K562 (cell line): ENCODE measurements around the gene STON1. TPM values are rescaled to one million over a fixed set of nuclear protein-coding genes. Genes with fewer than 3 reads are reported as not detected.

ENCODE experiments used
- ATAC-seq: fragments of 200-7000 bp; cut with Tn5 transposase; 3 replicates; pipeline ENCODE4 v1.9.1; 2020; ENCODE audit warnings: moderate library complexity
- BruUV-seq: library from RNA; stranded (reverse); fragments of 400-500 nt; replicated peaks from 2 replicates; lab custom pipeline; 2021; lab: Mats Ljungman, UMichigan
- CTCF ChIA-PET: fragments of 300-600 bp; formaldehyde crosslinking; extraction: SDS; loops from one replicate; lab custom pipeline; 2021; ENCODE audit warnings: low intra/inter-chr PET ratio; lab: Yijun Ruan, JAX
- POLR2A ChIA-PET: fragments of 300-600, 350-650 bp; sonication (Branson Sonifier 250); formaldehyde crosslinking; extraction: SDS; loops from one replicate; lab custom pipeline; 2021; ENCODE audit warnings: antibody characterized with exemption, inconsistent platforms; lab: Yijun Ruan, JAX
- DNase-seq, 4 experiments: peaks; one replicate each; pipeline versions ENCODE4 v3.0.0 to v3.0.0-alpha.2; 2011 to 2018; ENCODE audit warnings: low spot score in 3 of 4, mixed read lengths in 3 of 4; ENCODE audit errors: extremely low read depth in 1 of 4
- FAIRE-seq: peaks from 2 replicates; lab custom pipeline; 2011; peaks lifted over from hg19 to GRCh38; lab: Jason Lieb, UNC
- H2AFZ ChIP-seq: 2 replicates; pipeline ENCODE4 v1.6.0; 2011; ENCODE audit warnings: low read depth, low read length, control low read depth, inconsistent platforms
- H3K27ac ChIP-seq: fragments of 200-600 bp; 3 replicates; pipeline ENCODE4 v1.8.0; 2011; ENCODE audit warnings: low read depth, mild to moderate bottlenecking, control low read depth, inconsistent platforms, low read length, moderate library complexity, mixed read lengths; ENCODE audit errors: extremely low read depth
- H3K27me3 ChIP-seq, 2 experiments: fragments of 300-600 bp in 1 of 2; 2 replicates in 1 of 2; 3 replicates in 1 of 2; pipeline versions ENCODE4 v1.6.0 to v1.8.0; 2011; ENCODE audit warnings: inconsistent platforms in 2 of 2, low read length in 2 of 2, mild to moderate bottlenecking in 1 of 2, mixed read lengths in 1 of 2, moderate library complexity in 1 of 2; ENCODE audit not compliant: control insufficient read depth in 2 of 2, insufficient read depth in 2 of 2
- H3K36me3 ChIP-seq: fragments of 300-600 bp; 3 replicates; pipeline ENCODE4 v1.8.0; 2011; ENCODE audit warnings: mild to moderate bottlenecking, low read length, inconsistent platforms; ENCODE audit not compliant: control insufficient read depth, insufficient read depth
- H3K4me1 ChIP-seq, 2 experiments: fragments of 200-600 bp in 1 of 2; replicated peaks in 1 of 2; 2 replicates in 1 of 2; 3 replicates in 1 of 2; pipeline versions ENCODE4 v1.5.1 to v1.8.0; 2011; ENCODE audit warnings: inconsistent platforms in 2 of 2, low read length in 2 of 2, mild to moderate bottlenecking in 1 of 2, mixed read lengths in 1 of 2, moderate library complexity in 1 of 2; ENCODE audit not compliant: control insufficient read depth in 2 of 2, insufficient read depth in 2 of 2
- H3K4me2 ChIP-seq: 2 replicates; pipeline ENCODE4 v1.6.1; 2011; ENCODE audit warnings: low read length, control low read depth, inconsistent platforms, mixed read lengths; ENCODE audit not compliant: insufficient read depth
- H3K4me3 ChIP-seq: fragments of 200-600 bp; sonication (generic), shearing (Covaris generic); 2 replicates; pipeline ENCODE4 v1.5.1; 2016; ENCODE audit warnings: control low read depth, inconsistent platforms
- H3K79me2 ChIP-seq: fragments of 200-600 bp; 3 replicates; pipeline ENCODE4 v1.8.0; 2011; ENCODE audit warnings: low read length, inconsistent platforms; ENCODE audit not compliant: control insufficient read depth, insufficient read depth
- H3K9ac ChIP-seq, 2 experiments: 2 replicates each; pipeline versions ENCODE4 v1.6.0 to v1.6.1; 2011; ENCODE audit warnings: low read depth in 2 of 2, low read length in 2 of 2, control low read depth in 1 of 2, inconsistent platforms in 1 of 2, mild to moderate bottlenecking in 1 of 2, mixed read lengths in 1 of 2; ENCODE audit not compliant: insufficient read depth in 1 of 2
- H3K9me1 ChIP-seq: one replicate; pipeline ENCODE4 v1.6.0; 2011; ENCODE audit warnings: inconsistent platforms, mild to moderate bottlenecking, low read length, moderate library complexity; ENCODE audit not compliant: control insufficient read depth, insufficient read depth
- H3K9me3 ChIP-seq: replicated peaks from 2 replicates; pipeline ENCODE4 v1.5.1; 2011; ENCODE audit warnings: low read depth, low read length, inconsistent platforms; ENCODE audit not compliant: control insufficient read depth, insufficient read depth
- H4K20me1 ChIP-seq: replicated peaks from 2 replicates; pipeline ENCODE4 v1.6.1; 2011; ENCODE audit warnings: low read length, inconsistent platforms, mixed read lengths; ENCODE audit not compliant: control insufficient read depth, insufficient read depth
- BRF2 ChIP-seq: IDR thresholded peaks from 3 replicates; pipeline ENCODE4 v1.6.1; 2011; ENCODE audit warnings: borderline replicate concordance, mild to moderate bottlenecking; ENCODE audit not compliant: insufficient read length, insufficient read depth
- CUX1 ChIP-seq: fragments of 200-800 bp; sonication (Bioruptor generic); IDR thresholded peaks from 2 replicates; pipeline ENCODE4 v1.6.1; 2016; ENCODE audit warnings: missing genetic modification characterization, missing compliant biosample characterization
- DACH1 ChIP-seq: fragments of 450-650 bp; IDR thresholded peaks from 2 replicates; pipeline ENCODE4 v1.6.1; 2018; ENCODE audit not compliant: partially characterized antibody
- GTF2B ChIP-seq: IDR thresholded peaks from 2 replicates; pipeline ENCODE4 v1.6.1; 2011; ENCODE audit not compliant: insufficient read length; ENCODE audit errors: extremely low read depth
- HNRNPK ChIP-seq: fragments of 200-400 bp; formaldehyde crosslinking; IDR thresholded peaks from one replicate; pipeline ENCODE4 v1.6.1; 2018; ENCODE audit warnings: mild to moderate bottlenecking, low read depth, low read length; ENCODE audit not compliant: poor library complexity, severe bottlenecking
- IRF9 ChIP-seq: fragments of 450-650 bp; IDR thresholded peaks from 2 replicates; pipeline ENCODE4 v1.6.1; 2016; ENCODE audit warnings: missing biosample characterization, missing genetic modification characterization
- NFXL1 ChIP-seq: fragments of 450-650 bp; formaldehyde crosslinking; IDR thresholded peaks from 2 replicates; pipeline ENCODE4 v1.4.0; 2021; ENCODE audit warnings: mild to moderate bottlenecking
- RB1 ChIP-seq: fragments of 450-650 bp; IDR thresholded peaks from 2 replicates; pipeline ENCODE4 v1.6.1; 2017; ENCODE audit warnings: low read depth, mild to moderate bottlenecking
- RCOR1 ChIP-seq, 2 experiments: IDR thresholded peaks; 2 replicates each; pipeline ENCODE4 v1.6.1; 2012; ENCODE audit warnings: low read depth in 2 of 2, low read length in 2 of 2, borderline replicate concordance in 1 of 2, improper control_type of control experiment in 1 of 2
- RFX1 ChIP-seq: fragments of 450-650 bp; IDR thresholded peaks from 2 replicates; pipeline ENCODE4 v1.6.1; 2016; ENCODE audit warnings: mild to moderate bottlenecking, moderate library complexity
- SRSF3 ChIP-seq: fragments of 200-400 bp; formaldehyde crosslinking; IDR thresholded peaks from 2 replicates; pipeline ENCODE4 v1.6.1; 2016; ENCODE audit warnings: mild to moderate bottlenecking, low read length, moderate library complexity; ENCODE audit not compliant: insufficient read depth
- ZNF140 ChIP-seq: fragments of 250-450 bp; sonication (Bioruptor Pico); IDR thresholded peaks from 2 replicates; pipeline ENCODE4 v1.8.0; 2021; ENCODE audit warnings: moderate library complexity, mild to moderate bottlenecking, inconsistent platforms
- ZNF512 ChIP-seq: IDR thresholded peaks from 2 replicates; pipeline ENCODE4 v1.6.1; 2016; ENCODE audit warnings: missing genetic modification characterization, missing compliant biosample characterization
- WGBS: fragments of 100-300 bp; shearing (Covaris generic); methylation state at CpG from one replicate; pipeline ENCODE4 v1.1.6; 2016; ENCODE audit warnings: low coverage, mixed read lengths; ENCODE audit not compliant: insufficient coverage; ENCODE audit errors: missing lambda C conversion rate; 5-methylcytosine and 5-hydroxymethylcytosine counted together
- in situ Hi-C: fragments of 300-500 bp; cut with MboI; formaldehyde crosslinking; loops from 4 replicates; pipeline ENCODE4 v1.15.0; 2018; ENCODE audit warnings: inconsistent platforms, mixed read lengths
- intact Hi-C: fragments of 100-400 bp; cut with micrococcal nuclease; formaldehyde crosslinking; loops from 2 replicates; pipeline ENCODE4 v1.14.2; 2022
- polyA plus RNA-seq, 8 experiments: library from polyadenylated mRNA; depleted of rRNA in 4 of 8; stranded (reverse) in 5 of 8; unstranded in 3 of 8; fragments of >200 nt; fragmentation: Nextera tagmentation in 2 of 8; fragmentation: Illumina TruSeq in 1 of 8; extraction: Ambion mirVana in 2 of 8; extraction: Trizol in 1 of 8; gene quantifications; 2 replicates each; pipeline versions ENCODE4 v1.2.1 to v1.2.3, GENCODE V29; 2011 to 2014; ENCODE audit warnings: inconsistent platforms in 1 of 8, missing spikeins in 1 of 8
- total RNA-seq, 7 experiments: library from RNA; depleted of rRNA in 6 of 7; stranded (reverse); fragments of >200 nt in 6 of 7; fragmentation: Illumina TruSeq in 2 of 7; extraction: Trizol in 2 of 7; gene quantifications; 2 replicates each; pipeline versions ENCODE4 v1.2.1 to v1.2.3, GENCODE V29; 2011 to 2021; ENCODE audit warnings: low replicate concordance in 1 of 7

Gene STON1
- total and polyA plus RNA-seq, 9 of the 15 experiments (the other 6 are each of a cell fraction or from before 2014, with no cell fraction given) = 0.07 to 1.2 (median 0.55) TPM

- FAIRE-seq (no peak), ATAC-seq (peak; percentile 40; the same call in 2 of the 3 replicates), DNase-seq (no peak)
- Histone ChIP-seq H3K27ac (no peak within 1 kb of the TSS), H3K9me1 (no peaks in the 10 kb centered on the region), H3K4me1 (peaks cover 0 to 4% of the 10 kb centered on the region in 2 experiments; a peak in 1 of 5 replicates), H4K20me1 (no peaks in the 10 kb centered on the region), H3K4me2 (no peak within 1 kb of the TSS), H3K9ac (no peak within 1 kb of the TSS), H3K4me3 (no peak within 1 kb of the TSS), H3K36me3 (no peaks in the 10 kb centered on the region), H3K79me2 (no peaks in the 10 kb centered on the region), H3K27me3 (no peaks in the 10 kb centered on the region), H3K9me3 (0 out of 2 replicates have a peak, but pooled peaks cover 3% of the 10 kb centered on the region), H2AFZ (peak within 1 kb of the TSS; percentile 59)
- ChIA-PET CTCF (no interaction called here), POLR2A (no interaction called here)
- no TSS peak for BruUV-seq
- 57% methylated on average over 24 of the region's 26 CpGs for WGBS
- intact Hi-C loops = no loop called here
- TF ChIP-seq RCOR1 (IDR thresholded peaks at IDR 0.05; ENCODE audit: borderline replicate concordance in 1 of 2, low read depth in 2 of 2, low read length in 2 of 2) (no peak), RFX1 (no peak), DACH1 (no peak), CUX1 (CRISPR knock-in tag) (no peak), HNRNPK (no peak), GTF2B (no peak), BRF2 (no peak), IRF9 (tag) (no peak), NFXL1 (CRISPR knock-in tag) (no peak), ZNF512 (tag) (no peak), ZNF140 (CRISPR knock-in tag) (no peak), RB1 (no peak), SRSF3 (no peak)
- in situ Hi-C loops = loop anchor here (25.0 kb wide), 1 partner anchor 1870 kb away; no protein-coding TSS in a partner anchor
Measured at GRCh38 chr2:48617618-48618017, 87.7 kb downstream of the STON1 start, which contains the start of gene GTF2A1L. Gene GTF2A1L, plus strand, starts transcription at chr2:48617856. Its CDS starts 19 bp downstream, at chr2:48617875.
